HG02623 (cell line): Measurements from ENCODE around the gene DUT.
"Not testable (repeated sequence)": the region's sequence is repeated elsewhere in the genome, so short reads cannot be mapped to it uniquely, and the experiment has no call there.

Source experiments
- ATAC-seq: cut with Tn5 transposase; IDR thresholded peaks from one replicate; pipeline ENCODE4 v1.9.1; 2021; ENCODE audit warnings: moderate library complexity; ENCODE audit not compliant: unreplicated experiment

Gene DUT

DNA sequence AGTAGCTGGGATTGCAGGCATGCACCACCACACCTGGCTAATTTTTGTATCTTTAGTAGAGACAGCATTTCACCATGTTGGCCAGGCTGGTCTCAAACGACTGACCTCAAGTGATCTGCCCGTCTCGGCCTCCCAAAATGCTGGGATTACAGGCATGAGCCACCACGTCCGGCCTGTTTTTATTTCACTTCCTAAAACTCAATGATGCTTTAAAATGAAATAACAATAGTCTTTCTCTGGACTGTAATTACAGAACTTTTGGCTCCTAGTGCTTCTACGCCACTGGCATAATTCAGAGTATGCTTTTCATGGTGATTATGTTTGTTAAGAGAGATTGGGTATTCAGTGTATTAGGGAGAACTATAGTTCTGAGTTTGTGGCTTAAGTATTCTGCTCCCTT lies 5.0 kb upstream of the DUT start:
- not testable (repeated sequence) for ATAC-seq

DNA sequence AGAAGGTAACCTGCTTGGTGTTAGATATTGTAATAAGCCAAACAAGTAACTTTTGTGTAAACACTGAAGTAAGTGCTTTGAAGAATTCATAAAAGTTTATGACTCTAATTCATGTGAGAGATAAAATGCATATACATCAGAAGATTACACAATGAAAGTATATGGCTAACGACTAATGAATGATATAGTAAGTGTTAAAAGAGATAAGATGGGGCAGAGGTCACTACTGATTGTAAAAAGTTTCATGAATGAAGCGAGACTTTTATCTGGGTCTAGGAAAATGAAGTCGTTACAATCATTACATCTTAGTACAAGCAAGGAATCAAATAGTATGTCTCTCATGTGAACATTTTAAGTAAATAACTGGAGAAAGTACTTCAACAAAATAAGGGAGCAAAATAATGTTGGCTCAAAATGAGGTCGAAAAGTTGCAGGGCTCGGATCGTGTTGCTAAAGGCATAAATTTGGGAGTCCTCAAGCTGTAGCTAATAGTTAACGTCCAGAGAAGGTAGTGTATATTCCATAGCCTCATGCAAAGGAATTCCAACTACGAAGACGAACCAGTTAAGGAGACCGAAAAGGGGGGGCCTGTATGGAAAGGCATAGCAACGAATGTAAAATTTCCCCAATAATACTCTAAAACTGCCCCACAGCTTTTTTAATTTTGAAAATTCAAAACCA lies 984 bp upstream of the DUT start:
- ATAC-seq = no peak

DNA sequence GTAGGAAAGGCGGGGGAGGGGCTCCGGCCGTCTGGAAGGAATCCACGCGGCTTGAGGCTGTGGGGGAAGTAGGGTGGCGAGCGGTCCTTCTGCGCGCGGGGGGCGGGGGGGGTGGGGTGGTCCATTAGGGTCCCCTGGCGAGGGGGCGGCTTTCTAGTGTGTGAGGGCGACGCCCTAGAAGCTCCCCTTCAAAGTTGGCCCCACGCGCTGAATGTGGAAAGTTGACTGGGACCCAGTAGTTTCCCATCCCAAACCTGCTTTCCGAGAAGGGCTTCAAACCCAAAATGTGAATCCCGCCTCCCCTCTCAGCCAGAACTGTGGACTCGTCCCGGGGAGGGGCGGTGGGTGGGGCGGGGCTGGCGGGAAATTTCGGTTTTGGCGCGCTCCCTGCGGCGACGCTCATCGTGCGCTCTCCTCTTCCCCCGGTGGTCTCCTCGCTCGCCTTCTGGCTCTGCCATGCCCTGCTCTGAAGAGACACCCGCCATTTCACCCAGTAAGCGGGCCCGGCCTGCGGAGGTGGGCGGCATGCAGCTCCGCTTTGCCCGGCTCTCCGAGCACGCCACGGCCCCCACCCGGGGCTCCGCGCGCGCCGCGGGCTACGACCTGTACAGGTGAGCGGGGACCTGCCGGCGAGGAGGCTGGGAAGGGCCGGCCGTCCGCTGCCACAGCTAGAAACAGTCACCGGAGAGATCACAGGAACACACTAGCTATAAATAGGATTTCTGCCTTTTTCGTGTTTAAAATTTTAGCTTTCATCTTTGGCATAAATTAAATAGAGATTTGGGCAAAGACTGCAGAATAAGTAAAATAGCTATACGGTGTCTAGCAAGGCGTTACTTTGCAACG lies 790 bp downstream of the DUT start:
- ATAC-seq = peak; percentile 40

DNA sequence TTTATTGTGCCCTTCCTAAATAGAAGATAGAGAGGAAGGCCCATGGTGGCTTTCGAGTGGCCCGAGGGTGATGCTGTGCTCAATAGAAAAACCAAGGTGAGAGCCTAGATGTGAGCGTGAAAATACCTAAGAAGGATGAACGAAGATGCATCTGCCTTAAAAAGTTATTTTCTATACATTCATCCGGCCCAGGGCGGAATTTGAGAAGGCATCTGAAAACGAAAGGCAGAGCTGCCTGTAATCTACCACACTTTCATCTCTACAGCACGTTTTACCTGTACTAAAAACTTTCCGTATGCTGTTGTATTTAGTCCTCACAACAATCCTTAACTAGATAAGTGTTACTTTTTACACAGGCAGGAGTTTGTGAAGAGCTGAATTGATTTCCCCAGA lies 1.4 kb downstream of the DUT start:
- ATAC-seq = no peak

DNA sequence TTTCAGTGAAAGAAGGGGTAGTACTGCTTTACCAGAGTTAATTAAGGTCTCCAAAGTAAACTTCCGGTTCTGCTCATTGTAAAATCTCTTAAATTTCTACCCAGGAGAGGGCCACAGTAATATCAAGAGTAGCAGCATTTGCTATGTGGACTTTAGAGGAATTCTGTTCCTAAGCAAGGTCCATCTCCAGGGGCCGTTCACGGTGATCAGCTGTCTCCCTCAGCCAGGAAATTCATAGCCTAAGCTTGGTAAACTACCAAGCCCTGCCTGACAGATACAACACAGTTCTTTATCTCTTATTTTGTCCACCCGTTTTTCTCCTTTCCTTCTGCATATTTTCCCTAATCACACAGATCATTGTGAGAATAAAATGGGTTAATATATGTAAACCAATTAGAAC lies 2.3 kb downstream of the DUT start:
- ATAC-seq = no peak

DNA sequence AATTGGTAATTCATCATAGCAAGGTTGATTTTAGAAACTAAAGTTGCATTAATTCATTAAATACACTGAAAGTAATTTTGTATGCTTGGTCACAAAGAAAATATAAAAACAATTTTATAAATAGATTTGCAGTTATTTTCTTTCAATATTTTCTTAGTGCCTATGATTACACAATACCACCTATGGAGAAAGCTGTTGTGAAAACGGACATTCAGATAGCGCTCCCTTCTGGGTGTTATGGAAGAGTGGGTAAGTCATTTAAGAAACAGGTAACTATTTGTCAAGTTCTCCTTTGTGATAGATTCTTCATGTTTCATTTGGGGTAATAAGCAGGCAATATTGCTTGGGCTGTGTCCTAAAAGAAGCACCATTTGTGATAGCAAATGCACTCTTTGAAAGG lies 3.0 kb downstream of the DUT start:
- ATAC-seq = no peak

DNA sequence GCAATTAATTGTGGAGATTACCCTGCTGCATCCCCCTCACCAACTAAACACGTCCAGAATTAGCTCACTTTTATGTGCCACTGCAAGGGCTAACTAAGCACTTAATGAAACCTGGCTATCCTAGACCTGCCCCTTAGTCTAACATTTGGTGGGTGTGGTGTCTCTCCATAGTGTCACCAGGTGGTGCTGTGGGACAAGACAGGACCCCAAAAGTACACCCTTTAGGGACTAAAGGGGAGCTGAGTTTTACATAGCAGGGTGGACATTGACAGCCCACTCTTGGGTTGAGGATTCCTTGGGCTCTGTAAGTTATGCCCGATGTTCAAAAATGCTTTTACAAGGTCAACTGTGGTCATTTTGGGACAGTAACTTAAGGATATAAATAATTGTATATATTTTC lies 5.7 kb downstream of the DUT start:
- no peak for ATAC-seq

DNA sequence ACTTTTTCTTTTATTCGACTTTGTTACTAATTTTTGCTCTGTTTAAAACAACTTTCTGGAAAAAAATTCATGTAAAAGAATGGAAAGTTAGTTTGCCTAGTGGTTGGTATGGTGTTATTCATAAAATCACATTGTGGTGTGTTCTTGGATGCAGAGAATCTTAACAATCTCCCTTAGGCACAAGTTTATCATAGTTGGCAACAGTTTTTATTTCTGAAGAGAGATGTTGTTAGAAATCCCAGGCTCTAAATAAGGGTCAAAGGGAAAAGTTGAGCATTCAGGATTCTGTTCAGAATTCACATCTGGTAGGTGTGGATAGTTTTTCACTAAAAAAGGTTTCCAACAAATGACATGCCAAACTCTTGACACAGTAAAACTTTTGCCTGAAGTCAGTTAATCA lies 6.4 kb downstream of the DUT start:
- no peak for ATAC-seq

DNA sequence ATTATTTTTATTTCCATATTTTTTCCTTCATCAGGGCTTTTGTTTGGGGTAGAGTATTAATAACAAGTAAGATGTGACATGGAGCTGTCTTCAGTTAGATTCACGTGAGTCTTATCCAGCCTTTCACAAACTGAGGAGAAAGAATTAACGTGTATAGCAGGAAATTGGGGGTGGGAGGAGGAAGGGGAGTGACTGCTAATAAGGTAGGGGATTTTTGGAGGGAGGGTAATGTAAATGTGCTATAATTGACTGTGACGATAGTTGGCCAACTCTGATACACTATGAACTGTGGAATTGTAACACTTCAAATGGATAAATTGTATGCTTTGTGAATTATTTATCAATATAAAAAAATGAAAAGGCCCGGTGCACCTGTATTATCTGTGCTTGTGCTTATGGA lies 8.9 kb downstream of the DUT start:
- no peak for ATAC-seq

DNA sequence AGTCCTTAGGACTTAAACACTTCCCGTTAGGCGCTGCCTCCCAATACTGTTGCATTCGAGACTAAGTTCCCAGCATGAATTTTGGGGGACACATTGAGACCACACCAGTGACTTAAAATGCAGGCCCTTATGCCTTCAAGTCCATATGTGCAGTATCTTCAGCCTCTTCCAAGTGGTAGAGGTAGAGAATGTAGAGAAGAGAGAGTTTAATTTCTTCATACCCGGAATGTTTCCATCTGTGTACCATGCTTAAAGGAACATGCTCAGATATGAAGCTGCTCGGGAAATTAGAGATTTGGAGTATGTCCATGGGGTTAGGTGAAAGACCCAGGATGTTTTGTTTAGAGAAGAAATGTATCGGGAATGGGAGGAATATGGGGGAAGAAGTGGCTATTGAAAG lies 12.6 kb downstream of the DUT start:
- no peak for ATAC-seq

DNA sequence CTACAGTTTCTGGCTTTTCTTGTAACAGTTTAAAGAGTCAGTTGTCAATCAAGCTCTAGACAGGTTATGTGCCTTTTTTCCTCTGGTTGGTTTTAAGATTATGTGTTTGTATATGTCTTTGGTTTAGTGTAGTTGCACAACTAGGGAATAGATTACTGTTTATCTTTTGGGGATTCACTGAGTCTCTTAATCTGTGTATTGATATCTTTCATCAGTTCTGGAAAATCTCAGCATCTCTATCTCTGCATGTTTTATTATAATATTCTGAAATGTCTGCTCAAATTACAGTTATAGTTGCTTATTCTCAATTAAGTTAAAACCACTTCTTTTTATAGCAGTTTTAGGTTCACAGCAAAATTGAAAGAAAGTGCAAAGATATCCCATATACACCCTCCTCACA lies 14.3 kb downstream of the DUT start:
- no peak for ATAC-seq

DNA sequence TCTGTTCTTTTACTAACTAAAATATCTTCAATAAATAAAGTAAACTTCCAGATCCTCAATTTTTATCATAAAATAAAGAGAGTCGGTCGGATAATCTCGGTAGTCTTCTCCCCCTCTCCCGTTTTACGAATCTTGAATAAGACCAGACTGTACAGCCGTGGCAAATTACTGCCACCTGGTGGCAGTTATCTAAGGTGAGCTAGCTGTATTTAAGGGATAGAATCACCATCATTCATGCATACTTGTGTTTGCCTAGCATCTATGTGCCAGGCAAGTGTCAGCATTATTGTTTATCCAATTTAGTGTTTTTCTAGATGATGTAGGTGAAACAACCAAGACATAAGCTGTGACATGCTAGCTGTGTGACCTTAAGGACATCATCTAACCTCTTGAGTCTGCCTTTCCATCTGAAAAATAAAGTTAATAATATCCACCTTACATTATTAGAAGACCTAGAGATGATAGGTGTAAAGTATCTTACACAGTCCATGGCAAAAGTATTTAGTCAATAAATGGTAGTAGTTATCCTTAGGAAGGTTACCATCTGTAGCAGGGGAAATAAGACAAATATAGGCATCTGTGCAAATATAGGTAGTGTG lies 21.3 kb downstream of the DUT start:
- ATAC-seq = peak; percentile 86

DNA sequence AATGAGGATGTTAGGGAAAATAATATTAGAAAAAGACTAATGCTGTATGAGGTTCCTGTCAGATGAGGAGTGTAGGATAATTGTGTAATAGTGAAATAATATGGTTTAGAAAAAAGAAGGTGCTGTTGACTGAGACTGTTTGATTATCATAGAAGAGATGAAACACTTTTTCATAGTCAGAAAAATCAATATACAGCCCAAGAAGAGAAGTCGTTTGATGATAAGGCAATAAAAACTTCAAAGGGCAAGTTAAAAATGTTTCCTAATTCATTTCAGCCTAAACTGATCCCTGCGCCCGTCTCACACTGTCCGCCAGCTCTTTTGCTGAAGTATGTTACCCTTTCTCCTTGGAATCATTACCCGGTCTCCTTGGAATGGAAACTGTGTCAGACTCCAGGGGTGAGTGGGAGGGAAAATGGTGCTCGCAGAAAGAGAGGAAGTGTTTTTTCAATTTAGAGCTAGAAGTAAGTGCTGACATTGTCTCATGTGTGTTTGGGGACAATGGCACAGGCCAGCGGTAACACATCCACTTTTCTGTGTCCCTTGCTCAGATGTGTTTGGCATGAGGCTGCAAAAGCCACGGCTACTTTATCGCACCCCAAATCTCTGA lies 23.6 kb downstream of the DUT start:
- ATAC-seq = no peak

DNA sequence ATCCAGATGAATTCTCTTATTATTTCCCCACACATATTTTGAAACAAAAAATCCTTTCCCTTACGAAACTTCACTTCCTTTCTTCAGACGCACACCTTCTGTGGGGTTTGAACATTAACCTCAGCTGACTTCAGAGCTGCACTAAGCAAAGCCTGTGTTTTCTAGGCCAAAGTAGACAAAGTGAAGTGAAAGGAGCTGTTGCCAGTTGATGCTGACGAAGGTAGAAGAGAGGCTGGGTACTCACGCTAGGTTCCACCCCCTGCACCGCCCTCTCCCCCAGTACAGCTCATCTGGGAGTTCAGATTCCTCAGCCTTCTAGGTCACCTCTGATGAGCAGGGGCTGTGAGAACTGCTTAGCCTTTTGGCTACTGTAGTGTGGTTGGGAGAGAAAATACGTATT lies 24.1 kb downstream of the DUT start:
- no peak for ATAC-seq

DNA sequence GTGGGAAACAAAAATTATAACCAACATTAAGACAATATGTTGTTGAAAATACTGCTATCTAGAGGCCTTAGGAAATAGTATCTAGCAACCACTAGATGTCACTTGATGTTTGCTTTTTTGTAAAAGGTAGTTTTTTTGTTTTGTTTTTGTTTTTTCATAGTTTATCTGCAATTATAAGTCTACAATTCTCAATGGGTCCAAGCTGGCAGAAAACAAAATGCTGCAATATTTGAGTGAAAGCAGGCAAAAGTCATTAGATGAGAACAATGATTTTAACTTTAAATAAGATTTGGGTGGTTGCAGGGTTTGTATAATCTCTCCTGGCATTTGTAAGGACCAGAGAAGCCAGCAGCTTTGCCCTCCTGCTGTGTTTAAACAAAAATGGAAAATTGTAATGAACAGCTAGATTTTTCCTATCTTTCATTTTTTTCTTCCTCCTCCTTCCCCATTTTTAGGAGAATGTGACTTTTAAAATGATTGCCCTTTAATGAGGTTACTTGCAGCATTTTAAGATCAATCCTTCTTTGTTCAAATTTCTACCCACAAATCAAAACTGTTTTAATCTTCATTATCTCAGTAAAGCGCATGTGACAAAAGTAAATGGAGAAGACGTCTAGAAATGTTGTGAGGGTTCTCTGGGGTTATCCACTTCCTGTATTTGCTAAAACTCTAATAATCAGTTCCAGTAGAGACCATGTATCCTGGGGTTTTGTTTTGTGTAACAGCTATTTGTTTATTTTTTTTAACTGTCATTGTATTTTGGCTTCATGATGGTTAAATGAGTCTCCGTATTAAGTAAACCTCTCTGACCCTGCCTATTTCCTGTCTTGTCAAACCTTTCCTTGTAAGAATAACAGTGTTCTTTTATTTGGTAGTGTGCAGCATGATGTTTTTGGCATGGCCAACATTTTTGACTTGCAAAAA lies 27.3 kb downstream of the DUT start:
- peak; percentile 36 for ATAC-seq

DNA sequence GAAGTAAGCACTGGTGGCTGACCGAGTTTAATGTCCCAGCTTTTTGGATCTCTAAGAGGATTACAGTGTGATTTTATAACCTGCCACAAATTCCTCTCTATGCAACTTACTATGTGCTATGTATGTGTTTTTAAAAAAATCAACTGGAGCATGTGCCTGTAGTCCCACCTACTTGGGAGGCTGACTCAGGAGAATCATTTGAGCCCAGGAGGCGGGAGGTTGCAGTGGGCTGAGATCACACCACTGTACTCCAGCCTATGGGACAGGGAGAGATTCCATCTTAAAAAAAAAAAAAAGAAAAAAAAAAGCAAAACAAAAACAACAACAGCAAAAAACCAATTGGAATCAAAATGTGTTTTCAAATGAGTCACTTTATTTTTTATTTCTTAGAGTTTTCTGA lies 29.6 kb downstream of the DUT start:
- ATAC-seq = no peak

DNA sequence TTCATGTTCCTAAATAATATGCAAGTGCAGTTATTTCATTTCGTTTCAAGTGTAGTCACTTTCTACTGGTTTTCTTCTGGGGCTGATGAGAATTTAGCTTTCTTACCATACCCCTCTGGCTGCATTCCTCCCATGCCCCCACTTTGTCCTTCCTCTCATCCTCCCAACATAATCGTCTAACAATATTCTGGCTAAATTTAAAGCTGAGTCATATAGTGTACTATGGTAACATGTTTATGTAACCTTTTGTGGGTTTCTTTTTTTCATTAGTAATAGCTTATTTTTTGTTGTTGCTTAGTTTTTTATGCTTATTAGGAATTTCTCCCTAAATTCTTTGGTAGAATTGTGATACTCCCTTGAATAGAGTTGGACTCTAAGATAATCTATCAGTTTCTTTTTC lies 30.5 kb downstream of the DUT start:
- no peak for ATAC-seq

DNA sequence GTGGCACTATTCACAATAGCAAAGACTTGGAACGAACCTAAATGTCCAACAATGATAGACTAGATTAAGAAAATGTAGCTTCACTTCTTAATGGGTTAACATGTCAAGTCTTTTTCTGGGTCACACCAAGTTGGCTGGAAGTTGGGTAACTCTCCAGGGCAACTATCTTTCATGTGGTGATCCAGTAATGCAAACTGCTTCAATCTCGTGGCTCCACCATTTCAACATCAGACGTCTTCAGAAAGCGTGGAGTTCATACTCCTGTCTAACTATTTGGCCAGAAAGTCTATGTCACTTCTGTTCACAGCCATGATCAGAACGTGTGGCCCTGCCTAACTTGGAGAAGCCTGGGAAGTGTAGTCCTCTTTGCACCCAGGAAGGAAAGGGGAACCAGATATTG lies 32.2 kb downstream of the DUT start:
- ATAC-seq = no peak

DNA sequence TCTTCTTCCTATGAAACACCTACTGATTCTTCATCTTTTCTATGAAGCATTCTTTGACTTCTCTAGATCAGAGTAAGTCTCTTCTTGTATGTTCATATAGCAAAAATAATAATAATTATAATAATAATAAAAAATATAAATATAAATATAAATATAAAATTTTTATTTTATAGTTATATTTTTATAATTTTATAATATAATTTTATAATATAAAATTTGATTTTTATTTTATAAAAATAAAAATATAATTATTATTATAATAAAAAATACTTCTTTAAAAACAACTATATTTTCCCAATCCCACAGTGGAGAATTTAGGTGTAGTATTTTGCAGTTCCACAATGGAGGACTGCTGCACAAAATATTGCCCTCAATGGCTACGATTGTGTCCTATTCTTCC lies 34.3 kb downstream of the DUT start:
- no peak for ATAC-seq

DNA sequence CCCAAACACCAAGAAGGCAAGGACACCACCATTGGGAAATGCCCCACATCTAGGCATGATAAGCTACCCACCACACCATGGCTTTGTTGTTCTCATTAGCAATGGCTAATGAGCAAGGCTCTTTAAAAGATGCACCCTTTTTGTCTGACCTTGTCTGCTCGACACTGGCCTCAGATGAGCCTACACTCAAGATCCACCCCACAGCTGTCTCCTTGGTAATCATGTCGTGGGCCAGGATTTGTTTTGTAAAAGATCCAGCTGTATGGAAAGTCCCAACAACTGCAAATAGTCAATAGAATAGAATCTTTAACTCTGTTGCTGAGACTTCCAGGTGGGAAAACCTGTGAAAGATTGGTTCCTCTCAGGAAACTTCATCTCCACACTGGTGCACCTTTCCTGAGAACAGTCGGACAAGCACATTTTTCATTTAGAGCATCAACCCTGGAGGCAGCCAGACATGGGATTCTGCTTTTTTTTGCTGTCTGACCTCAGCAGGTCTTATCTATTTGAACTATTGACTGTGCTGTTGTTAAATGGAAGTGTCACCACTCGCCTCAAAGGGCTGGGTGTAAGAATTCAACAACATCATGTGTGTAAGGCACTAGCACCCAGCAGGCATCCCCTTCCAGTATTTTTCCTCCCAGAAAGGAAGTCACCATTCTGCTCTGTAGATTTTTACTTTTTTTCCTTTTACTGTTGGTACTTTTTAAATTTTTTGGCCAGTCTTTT lies 35.5 kb downstream of the DUT start:
- ATAC-seq = no peak
